PC-9 (cell line): ENCODE data around the gene FBLIM1. TPM values are rescaled to one million over a fixed set of nuclear protein-coding genes. Genes with fewer than 3 reads are reported as not detected.

Experiments
- BruUV-seq: library from RNA; stranded (reverse); fragments of 400-500 nt; replicated peaks from 2 replicates; lab custom pipeline; 2021; lab: Mats Ljungman, UMichigan
- CTCF ChIA-PET: fragments of 300-600 bp; sonication (Branson Sonifier 250); formaldehyde crosslinking; loops from one replicate; lab custom pipeline; 2022; ENCODE audit warnings: antibody characterized with exemption; lab: Charles Lee
- POLR2A ChIA-PET: fragments of 300-600 bp; sonication (Branson Sonifier 250); formaldehyde crosslinking; loops from one replicate; lab custom pipeline; 2022; ENCODE audit warnings: antibody characterized with exemption; ENCODE audit not compliant: unreplicated experiment; lab: Charles Lee
- DNase-seq, 2 experiments: peaks; one replicate each; pipeline versions ENCODE4 v3.0.0 to v3.0.0-alpha.2; 2015 to 2022; ENCODE audit warnings: mixed read lengths in 1 of 2
- H2AFZ ChIP-seq: fragments of 200-600 bp; sonication (generic); 2 replicates; pipeline ENCODE4 v1.8.1; 2017; ENCODE audit warnings: antibody characterized with exemption
- H3F3A ChIP-seq: fragments of 200-600 bp; sonication (generic); 2 replicates; pipeline ENCODE4 v1.8.1; 2017; ENCODE audit warnings: antibody characterized with exemption, mild to moderate bottlenecking, low read depth; ENCODE audit not compliant: insufficient read depth
- H3K27ac ChIP-seq: fragments of 200-600 bp; sonication (generic); 2 replicates; pipeline ENCODE4 v1.6.1; 2016; ENCODE audit warnings: mixed run types
- H3K27me3 ChIP-seq: fragments of 200-600 bp; sonication (generic); 2 replicates; pipeline ENCODE4 v1.6.1; 2016; ENCODE audit warnings: low read depth, mixed run types; ENCODE audit not compliant: insufficient read depth
- H3K36me3 ChIP-seq: fragments of 200-600 bp; sonication (generic); 2 replicates; pipeline ENCODE4 v1.6.1; 2016; ENCODE audit warnings: low read depth, mixed run types
- H3K4me1 ChIP-seq: fragments of 200-600 bp; sonication (generic); replicated peaks from 2 replicates; pipeline ENCODE4 v1.6.1; 2016; ENCODE audit warnings: mixed run types; ENCODE audit not compliant: insufficient read depth
- H3K4me2 ChIP-seq: fragments of 200-600 bp; sonication (generic); 2 replicates; pipeline ENCODE4 v1.6.1; 2017; ENCODE audit warnings: mixed run types
- H3K4me3 ChIP-seq: fragments of 200-600 bp; sonication (generic); 2 replicates; pipeline ENCODE4 v1.6.1; 2016; ENCODE audit warnings: mixed run types
- H3K79me2 ChIP-seq: fragments of 200-600 bp; sonication (generic); 2 replicates; pipeline ENCODE4 v1.6.1; 2017; ENCODE audit warnings: low read depth, mixed run types
- H3K9me2 ChIP-seq: fragments of 200-600 bp; sonication (generic); 2 replicates; pipeline ENCODE4 v1.8.1; 2017; ENCODE audit warnings: mild to moderate bottlenecking; ENCODE audit not compliant: insufficient read depth
- H3K9me3 ChIP-seq: fragments of 200-600 bp; sonication (generic); 2 replicates; pipeline ENCODE4 v1.8.1; 2016; ENCODE audit warnings: low read depth; ENCODE audit not compliant: insufficient read depth
- H4K20me1 ChIP-seq: fragments of 200-600 bp; sonication (generic); 2 replicates; pipeline ENCODE4 v1.8.1; 2017; ENCODE audit not compliant: insufficient read depth
- EZH2 ChIP-seq: fragments of 200-600 bp; sonication (generic); IDR thresholded peaks from 2 replicates; pipeline ENCODE4 v1.8.0; 2017; ENCODE audit warnings: antibody characterized with exemption, low read depth
- intact Hi-C: fragments of 100-400 bp; cut with micrococcal nuclease; formaldehyde crosslinking; loops from one replicate; pipeline ENCODE4 v1.10.0; 2022; ENCODE audit not compliant: unreplicated experiment
- total RNA-seq: library from RNA; stranded (reverse); gene quantifications from 2 replicates; pipeline ENCODE4 v1.2.3, GENCODE V29; 2021
- TF ChIP-seq, protein P1 (sequence below): fragments of 200-600 bp; sonication (generic); conservative IDR thresholded peaks from 2 replicates; pipeline ENCODE4 v1.6.1; 2017; ENCODE audit warnings: mixed run types, antibody characterized with exemption, mild to moderate bottlenecking, moderate library complexity

Gene FBLIM1
- total RNA-seq, 1 experiment from 2014 or later, result 57.2 TPM

DNA sequence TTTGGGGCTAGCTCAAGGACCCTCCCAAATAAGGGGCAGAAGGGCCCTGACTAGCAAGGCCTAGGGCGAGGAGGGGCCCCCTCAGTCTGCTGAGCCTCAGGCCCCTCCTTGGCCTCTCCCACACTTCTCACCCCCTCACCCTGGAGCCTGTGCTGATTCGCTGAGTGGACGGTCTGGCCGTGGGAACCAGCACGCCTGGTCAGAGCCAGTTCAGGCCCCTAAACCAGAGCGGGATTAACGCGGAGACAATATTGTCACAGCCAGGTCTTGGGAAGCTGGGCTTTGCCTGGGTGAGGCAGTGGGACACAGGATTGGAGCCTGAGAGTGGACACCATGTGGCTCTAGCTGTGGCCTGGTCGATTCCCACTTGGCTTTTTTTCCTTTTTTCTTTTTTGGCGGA, 4.8 kb upstream of the FBLIM1 start:
- DNase-seq, result no peak
- no TSS peak for BruUV-seq
- Histone ChIP-seq H2AFZ (no peak overlapping the region), H3K4me2 (no peak overlapping the region), H3K4me1 (no peaks in the 10 kb centered on the region), H3K79me2 (no peaks in the 10 kb centered on the region), H3K9me2 (no peaks in the 10 kb centered on the region), H3K27me3 (no peaks in the 10 kb centered on the region), H3K4me3 (no peak overlapping the region), H3K9me3 (no peaks in the 10 kb centered on the region), H4K20me1 (no peaks in the 10 kb centered on the region), H3F3A (peaks cover 11% of the 10 kb centered on the region; the same call in 1 of the 2 replicates), H3K27ac (no peak overlapping the region), H3K36me3 (no peaks in the 10 kb centered on the region)
- TF ChIP-seq EZH2, result no peak
- TF ChIP-seq, protein P1, sequence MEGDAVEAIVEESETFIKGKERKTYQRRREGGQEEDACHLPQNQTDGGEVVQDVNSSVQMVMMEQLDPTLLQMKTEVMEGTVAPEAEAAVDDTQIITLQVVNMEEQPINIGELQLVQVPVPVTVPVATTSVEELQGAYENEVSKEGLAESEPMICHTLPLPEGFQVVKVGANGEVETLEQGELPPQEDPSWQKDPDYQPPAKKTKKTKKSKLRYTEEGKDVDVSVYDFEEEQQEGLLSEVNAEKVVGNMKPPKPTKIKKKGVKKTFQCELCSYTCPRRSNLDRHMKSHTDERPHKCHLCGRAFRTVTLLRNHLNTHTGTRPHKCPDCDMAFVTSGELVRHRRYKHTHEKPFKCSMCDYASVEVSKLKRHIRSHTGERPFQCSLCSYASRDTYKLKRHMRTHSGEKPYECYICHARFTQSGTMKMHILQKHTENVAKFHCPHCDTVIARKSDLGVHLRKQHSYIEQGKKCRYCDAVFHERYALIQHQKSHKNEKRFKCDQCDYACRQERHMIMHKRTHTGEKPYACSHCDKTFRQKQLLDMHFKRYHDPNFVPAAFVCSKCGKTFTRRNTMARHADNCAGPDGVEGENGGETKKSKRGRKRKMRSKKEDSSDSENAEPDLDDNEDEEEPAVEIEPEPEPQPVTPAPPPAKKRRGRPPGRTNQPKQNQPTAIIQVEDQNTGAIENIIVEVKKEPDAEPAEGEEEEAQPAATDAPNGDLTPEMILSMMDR, result no peak
- CTCF ChIA-PET, result no interaction called here
- intact Hi-C loops, result no loop called here
- POLR2A ChIA-PET, result interaction anchor here (0.7 kb wide), 1 partner anchor 507 kb away, joined by 3 read pairs; no protein-coding TSS in a partner anchor

DNA sequence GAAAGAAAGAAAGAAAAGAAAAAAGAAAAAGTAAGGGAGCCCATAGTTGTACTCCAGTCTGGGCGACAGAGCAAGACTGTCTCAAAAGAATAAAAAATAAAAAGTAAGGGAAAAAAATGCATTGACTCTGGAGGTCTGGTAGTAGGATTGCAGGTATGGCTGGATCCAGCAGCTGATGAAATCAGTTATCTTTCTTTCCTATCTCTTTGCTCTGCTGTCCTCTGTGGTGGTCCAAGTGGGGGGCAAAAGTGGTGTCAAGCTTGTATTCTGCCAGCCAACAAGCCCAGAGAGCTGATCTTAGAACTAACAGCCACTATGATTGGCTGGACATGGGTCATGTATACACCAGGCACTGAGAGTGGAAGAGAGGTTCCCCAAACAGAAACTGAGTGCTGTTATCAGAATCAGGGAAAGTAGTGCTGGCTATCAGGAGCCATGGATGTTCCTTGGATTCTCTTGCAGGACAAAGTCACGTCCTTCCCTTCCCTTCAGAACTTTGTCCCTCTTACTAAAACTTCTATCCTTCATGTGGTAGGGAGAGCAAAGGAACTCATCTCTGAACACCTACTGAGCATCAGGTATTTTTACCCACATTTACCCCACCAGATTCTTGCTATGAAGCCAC, 3.5 kb upstream of the FBLIM1 start:
- TF ChIP-seq, protein P1, result no peak
- no peak for TF ChIP-seq EZH2
- no peak for DNase-seq
- intact Hi-C loops, result no loop called here
- Histone ChIP-seq H3K36me3 (no peaks in the 10 kb centered on the region), H3K4me2 (no peak overlapping the region), H3K4me3 (no peak overlapping the region), H3K27me3 (no peaks in the 10 kb centered on the region), H3K27ac (no peak overlapping the region), H3F3A (peaks cover 11% of the 10 kb centered on the region; the same call in 1 of the 2 replicates), H3K9me2 (no peaks in the 10 kb centered on the region), H3K9me3 (no peaks in the 10 kb centered on the region), H4K20me1 (no peaks in the 10 kb centered on the region), H3K79me2 (peaks cover 11% of the 10 kb centered on the region), H3K4me1 (peaks cover 5% of the 10 kb centered on the region; the same call in 1 of the 2 replicates), H2AFZ (no peak overlapping the region)
- CTCF ChIA-PET, result no interaction called here
- POLR2A ChIA-PET, result no interaction called here
- BruUV-seq, result no TSS peak

DNA sequence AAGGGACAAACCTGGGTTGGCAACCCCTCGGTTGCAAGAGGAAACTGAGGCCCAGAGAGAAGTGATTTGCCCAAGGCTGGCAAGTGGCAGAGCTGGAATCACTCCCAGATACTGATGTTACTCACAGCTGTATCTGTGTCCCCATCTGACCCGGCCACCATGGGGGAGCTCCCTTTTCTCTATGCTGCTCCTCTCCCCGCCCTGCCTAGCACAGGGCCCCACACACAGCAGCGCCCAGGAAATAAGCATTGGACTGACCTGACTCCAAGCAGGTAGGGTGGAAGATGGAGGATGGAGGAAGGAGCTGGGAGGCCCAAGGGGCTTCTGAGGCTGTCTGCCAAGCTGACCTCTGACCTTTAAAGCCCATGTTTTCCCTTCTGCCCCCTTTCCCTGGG, 3.0 kb upstream of the FBLIM1 start:
- no TSS peak for BruUV-seq
- POLR2A ChIA-PET, result no interaction called here
- Histone ChIP-seq H4K20me1 (no peaks in the 10 kb centered on the region), H2AFZ (no peak overlapping the region), H3K79me2 (peaks cover 13% of the 10 kb centered on the region), H3K27ac (no peak overlapping the region), H3K9me3 (no peaks in the 10 kb centered on the region), H3F3A (peaks cover 11% of the 10 kb centered on the region; the same call in 1 of the 2 replicates), H3K4me2 (no peak overlapping the region), H3K36me3 (no peaks in the 10 kb centered on the region), H3K9me2 (no peaks in the 10 kb centered on the region), H3K27me3 (no peaks in the 10 kb centered on the region), H3K4me1 (peaks cover 9% of the 10 kb centered on the region), H3K4me3 (no peak overlapping the region)
- CTCF ChIA-PET, result interaction anchor here (0.6 kb wide), 1 partner anchor 134 kb away, joined by 4 read pairs; no protein-coding TSS in a partner anchor
- TF ChIP-seq, protein P1, result no peak
- no peak for TF ChIP-seq EZH2
- no peak for DNase-seq
- intact Hi-C loops, result no loop called here
